GM21423 (cell line): ENCODE measurements around the gene GOLGA6L10.
"Not testable (repeated sequence)": the region's sequence is repeated elsewhere in the genome, so short reads cannot be mapped to it uniquely, and the experiment has no call there.

ENCODE experiments used
- ATAC-seq: cut with Tn5 transposase; IDR thresholded peaks from one replicate; pipeline ENCODE4 v1.9.1; 2021; ENCODE audit warnings: mild to moderate bottlenecking, moderate library complexity; ENCODE audit not compliant: unreplicated experiment

Gene GOLGA6L10

GRCh38 chr15:82344421-82344820 is 4.9 kb downstream of the GOLGA6L10 start:
- not testable (repeated sequence) for ATAC-seq

GRCh38 chr15:82343851-82344250 is 5.4 kb downstream of the GOLGA6L10 start:
- ATAC-seq: not testable (repeated sequence)

DNA sequence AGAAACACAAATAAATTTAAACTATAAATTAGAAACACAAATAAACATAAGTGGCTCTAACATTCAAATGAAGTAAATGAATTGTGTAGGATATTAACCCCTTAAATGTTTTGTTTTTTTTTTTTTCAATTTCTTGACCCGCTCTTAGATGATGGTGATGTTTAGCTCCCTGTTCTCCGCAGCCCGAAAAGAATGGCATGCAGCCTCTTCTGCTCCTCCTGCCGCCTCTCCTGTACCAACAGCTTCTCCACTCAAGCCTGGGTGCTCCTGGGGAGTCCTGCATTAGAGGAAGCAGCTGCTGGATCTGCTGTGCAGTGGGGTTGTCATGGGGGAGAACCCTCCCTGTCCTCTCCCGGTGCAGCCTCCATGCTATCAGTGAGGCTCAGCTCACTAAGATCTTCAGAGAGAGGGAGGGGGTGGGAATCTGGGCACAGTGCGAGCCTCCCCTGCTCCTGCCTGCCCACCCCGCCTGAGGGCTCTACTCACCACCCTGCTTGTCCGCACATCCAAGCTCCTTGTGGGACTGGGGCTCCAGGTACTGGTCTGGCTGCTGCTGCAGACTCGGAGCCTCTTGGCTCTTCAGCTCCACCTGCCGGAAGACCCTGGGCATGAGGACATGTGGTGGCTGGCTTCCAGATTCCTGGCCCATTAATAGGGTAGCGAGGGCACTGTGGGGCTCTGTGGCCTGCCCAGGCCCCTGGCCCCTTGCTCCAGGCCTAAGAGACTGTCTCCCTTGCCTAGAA is 6.5 kb downstream of the GOLGA6L10 start:
- ATAC-seq: not testable (repeated sequence)

GRCh38 chr15:82338573-82338972 is 10.7 kb downstream of the GOLGA6L10 start:
- ATAC-seq: not testable (repeated sequence)

DNA sequence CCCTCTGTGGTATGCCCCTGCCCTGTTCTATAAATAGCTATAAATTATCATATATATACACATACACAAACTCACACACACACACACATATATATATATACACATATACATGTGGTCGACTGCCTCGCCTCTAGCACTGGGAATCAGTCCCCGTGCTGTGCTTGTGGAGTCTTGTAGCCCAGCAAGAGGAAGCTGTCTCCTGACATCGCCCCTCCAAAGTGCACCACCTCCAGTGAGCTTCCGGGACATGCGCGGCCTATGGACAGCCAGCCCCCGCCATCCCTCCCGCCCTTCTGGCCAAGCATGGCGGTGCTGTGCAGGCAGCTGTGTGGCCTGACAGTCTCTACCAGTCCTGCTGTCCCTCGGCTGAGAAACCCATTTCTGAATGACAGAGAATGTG is 11.2 kb downstream of the GOLGA6L10 start:
- not testable (repeated sequence) for ATAC-seq

DNA sequence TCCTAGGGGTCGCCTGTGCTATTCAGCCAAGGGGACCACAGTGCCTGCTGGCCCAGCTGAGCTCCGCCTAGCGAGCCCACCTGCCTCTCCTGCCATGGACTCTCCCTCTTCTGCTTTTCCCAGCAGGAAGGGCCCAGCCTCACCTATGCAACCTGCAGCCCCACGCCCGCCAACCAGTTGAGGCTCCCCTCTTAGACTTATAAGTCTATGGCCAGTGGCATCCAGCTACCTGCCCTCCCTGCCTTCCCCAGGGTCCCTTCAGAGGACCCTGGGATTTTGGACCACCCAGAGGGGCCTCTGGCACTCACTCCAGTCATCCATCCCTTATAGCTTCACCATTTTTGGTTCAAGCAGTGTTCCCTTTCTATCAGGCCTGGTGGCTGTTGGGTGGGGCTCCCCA is 12.2 kb downstream of the GOLGA6L10 start:
- not testable (repeated sequence) for ATAC-seq

GRCh38 chr15:82336180-82336647 is 13.1 kb downstream of the GOLGA6L10 start:
- not testable (repeated sequence) for ATAC-seq

- not testable (repeated sequence) for ATAC-seq
Measured at GRCh38 chr15:82335006-82335405, 14.3 kb downstream of the GOLGA6L10 start.

GRCh38 chr15:82334554-82334932 is 14.7 kb downstream of the GOLGA6L10 start:
- not testable (repeated sequence) for ATAC-seq

DNA sequence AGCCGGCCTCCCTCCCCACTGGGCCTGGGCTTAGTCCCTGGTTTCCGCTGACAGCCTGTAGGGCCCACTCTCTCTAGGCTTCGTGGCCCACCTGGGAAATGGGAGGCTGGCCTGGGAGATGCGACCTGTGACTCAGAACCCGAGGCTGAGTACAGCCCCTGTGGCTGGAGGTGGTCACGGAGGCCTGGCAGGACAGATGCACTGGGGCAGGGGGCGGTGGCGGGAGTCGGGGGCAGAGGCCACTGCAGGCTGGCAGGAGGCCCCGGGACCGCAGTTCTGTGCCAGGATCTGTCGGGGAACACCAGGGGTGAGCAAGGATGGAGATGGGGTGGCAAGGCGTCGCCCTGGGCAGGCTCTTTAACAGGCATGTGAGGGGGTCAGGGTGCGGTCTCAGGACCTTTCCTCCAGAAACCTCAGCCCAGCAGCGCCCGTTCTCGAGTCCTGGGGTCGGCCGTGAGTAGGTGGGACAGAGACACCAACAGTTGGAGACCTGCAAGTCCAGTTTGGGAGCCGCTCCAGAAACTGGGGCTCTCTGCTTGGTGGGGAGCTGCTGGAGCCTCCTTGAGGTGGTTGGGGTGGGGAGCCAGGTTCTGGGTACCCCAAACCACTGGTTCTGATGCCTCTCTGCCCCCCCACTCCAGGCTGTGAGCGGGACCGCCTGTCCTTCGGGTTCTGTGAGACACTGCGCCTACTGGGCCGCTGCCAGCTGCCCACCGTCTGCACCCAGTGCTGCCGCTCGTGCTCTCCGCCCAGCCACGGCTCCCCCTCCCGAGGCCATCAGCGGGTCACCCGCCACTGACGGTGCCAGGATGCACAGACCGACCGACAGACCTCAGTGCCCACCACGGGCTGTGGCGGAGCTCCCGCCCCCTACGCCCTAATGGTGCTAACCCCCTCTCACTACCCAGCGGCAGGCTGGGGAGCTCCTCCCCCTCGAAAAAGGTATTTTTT is 15.4 kb downstream of the GOLGA6L10 start:
- ATAC-seq: not testable (repeated sequence)

GRCh38 chr15:82332711-82333602 is 16.3 kb downstream of the GOLGA6L10 start:
- not testable (repeated sequence) for ATAC-seq

DNA sequence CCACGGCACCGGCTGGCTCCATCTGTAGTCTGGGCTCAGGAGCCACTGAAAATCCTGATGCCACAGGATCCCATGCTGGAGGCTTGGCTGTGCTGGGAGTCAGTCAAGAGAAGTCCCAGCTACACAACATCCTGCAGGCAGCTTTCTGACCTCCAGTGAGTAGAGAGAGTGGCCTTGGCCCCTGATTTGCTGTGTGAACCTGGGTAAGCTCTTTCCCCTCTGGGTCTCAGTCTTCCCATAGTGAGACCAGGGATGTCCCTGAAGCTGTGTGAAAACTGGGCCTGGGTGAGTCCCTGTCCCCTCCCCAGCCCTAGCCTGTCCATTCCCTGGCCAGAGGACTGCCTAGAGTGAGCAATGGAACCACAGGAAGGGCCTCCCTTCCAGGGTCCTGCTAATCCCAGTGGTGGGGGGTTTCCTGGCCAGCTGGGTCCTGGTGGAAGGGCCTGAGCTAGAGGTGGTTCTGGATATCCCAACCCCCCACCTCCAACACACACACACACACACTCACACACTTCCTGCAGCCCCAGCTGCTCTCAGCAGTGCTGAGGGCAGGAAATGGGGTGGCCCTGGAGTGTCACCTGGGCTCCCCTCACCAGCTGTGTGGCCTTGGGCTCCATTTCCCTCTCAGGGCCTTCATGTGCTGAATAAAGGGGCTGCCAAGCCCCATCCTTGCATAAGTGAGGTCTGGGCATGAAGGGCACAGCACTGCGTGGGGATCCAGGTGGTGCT is 17.5 kb downstream of the GOLGA6L10 start:
- ATAC-seq: peak; percentile 81

DNA sequence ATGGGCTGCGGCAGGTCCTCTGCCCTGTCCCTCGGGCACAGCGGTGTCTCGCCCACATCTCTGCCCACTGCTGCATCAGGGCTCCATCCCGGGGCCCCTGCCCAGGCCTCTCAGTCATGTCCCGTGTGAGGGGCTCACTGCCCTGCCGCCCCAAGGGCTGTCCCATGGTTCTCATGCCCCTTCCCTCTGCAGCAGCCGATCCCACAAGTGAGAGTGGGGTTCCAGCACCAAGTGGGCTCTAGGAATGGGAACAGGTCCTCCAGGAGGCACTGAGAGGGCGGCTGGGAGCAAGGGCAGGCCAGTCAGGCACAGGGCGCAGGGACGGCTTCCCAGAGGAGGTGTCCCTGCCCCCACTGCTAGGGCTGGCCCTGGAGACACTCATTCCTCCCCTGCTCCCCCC is 18.4 kb downstream of the GOLGA6L10 start:
- not testable (repeated sequence) for ATAC-seq

DNA sequence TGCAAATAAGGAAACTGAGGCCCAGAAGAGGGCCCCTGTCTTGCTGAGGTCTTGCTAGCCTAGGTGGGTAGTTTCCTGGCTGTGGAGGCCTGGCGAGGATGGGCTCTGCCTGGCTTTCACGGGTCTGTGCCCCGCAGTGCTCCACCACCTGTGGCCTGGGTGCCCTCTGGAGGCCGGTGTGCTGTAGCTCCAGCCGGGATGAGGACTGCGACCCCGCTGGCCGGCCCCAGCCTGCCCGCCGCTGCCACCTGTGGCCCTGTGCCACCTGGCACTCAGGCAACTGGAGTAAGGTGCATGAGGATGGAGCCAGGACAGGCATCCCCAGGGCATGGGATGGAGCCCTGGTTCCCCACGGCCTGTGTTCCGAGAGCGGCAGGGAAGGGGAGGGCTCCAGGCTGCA is 20.2 kb downstream of the GOLGA6L10 start:
- ATAC-seq: not testable (repeated sequence)

- not testable (repeated sequence) for ATAC-seq
Measured at GRCh38 chr15:82327372-82327771, 21.9 kb downstream of the GOLGA6L10 start.

DNA sequence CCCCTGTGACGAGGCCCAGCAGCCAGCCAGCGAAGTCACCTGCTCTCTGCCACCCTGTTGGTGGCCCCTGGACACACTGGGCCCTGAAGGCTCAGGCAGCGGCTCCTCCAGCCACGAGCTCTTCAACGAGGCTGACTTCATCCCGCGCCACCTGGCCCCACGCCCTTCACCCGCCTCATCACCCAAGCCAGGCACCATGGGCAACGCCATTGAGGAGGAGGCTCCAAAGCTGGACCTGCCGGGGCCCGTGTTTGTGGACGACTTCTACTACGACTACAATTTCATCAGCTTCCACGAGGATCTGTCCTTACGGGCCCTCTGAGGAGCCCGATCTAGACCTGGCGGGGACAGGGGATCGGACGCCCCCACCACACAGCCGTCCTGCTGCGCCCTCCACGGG is 22.4 kb downstream of the GOLGA6L10 start:
- ATAC-seq: not testable (repeated sequence)

DNA sequence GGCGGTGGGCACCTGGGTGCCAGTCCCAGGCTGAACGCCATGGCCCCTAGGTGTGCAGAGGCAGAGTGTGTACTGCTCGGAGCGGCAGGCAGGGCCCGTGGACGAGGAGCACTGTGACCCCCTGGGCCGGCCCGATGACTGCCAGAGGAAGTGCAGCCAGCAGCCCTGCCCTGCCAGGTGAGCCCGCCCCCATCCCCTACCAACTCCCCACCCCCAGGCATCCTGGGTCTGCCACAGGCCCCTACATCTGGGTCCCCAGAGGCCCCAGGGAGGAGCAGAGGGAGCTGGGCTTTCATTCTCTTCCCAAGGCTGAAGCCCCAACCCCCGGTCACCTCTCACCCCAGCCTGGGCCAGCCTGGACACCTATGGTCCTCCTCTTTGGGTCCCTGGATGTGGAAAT is 23.6 kb downstream of the GOLGA6L10 start:
- ATAC-seq: not testable (repeated sequence)

DNA sequence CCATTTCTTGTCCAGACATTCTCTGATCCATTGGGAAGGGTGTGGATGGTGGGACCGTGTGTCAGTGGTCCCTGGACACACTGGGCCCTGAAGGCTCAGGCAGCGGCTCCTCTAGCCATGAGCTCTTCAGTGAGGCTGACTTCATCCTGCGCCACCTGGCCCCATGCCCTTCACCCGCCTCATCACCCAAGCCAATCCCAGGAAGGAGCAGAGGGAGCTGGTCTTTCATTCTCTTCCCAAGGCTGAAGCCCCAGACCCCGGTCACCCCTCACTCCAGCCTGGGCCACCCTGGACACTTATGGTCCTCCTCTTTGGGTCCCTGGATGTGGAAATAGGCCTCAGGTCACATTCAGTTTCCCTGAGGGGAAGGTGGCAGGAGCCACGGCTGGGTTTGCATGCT is 24.4 kb downstream of the GOLGA6L10 start:
- not testable (repeated sequence) for ATAC-seq

DNA sequence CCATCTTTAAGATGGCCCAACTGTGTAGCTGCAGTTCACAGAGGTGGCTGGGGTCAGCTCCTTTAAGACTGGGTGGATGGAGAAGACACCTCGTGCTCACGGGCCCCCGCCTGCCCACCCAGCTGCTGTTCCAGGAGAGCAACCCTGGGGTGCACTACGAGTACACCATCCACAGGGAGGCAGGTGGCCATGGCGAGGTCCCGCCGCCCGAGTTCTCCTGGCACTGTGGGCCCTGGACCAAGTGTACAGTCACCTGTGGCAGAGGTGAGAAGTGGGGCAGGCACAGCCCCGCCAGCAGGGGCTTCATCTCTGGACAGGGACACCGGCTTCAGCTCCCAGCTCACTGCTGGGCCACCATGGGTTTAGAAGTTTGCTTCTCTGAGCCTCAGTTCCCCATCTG is 26.8 kb downstream of the GOLGA6L10 start:
- ATAC-seq: not testable (repeated sequence)

GRCh38 chr15:82320861-82321260 is 28.4 kb downstream of the GOLGA6L10 start:
- not testable (repeated sequence) for ATAC-seq
